SKM-1 (cell line): ENCODE measurements around the gene AARS2.
"Not testable (repeated sequence)": the region's sequence is repeated elsewhere in the genome, so short reads cannot be mapped to it uniquely, and the experiment has no call there.

Experiments used
- DNase-seq: peaks from one replicate; lab custom pipeline; 2025; ENCODE audit not compliant: unreplicated experiment; lab: John Stamatoyannopoulos, UW

AARS2 gene

GRCh38 chr6:44312901-44313788 is at the start of gene AARS2:
TSS of gene AARS2 (minus strand) at chr6:44313347. CDS start at chr6:44313323, 24 bp downstream.
- peak; percentile 75 for DNase-seq

- no peak for DNase-seq
Observed at GRCh38 chr6:44361947-44362346, 48.8 kb upstream of the AARS2 start.

DNA sequence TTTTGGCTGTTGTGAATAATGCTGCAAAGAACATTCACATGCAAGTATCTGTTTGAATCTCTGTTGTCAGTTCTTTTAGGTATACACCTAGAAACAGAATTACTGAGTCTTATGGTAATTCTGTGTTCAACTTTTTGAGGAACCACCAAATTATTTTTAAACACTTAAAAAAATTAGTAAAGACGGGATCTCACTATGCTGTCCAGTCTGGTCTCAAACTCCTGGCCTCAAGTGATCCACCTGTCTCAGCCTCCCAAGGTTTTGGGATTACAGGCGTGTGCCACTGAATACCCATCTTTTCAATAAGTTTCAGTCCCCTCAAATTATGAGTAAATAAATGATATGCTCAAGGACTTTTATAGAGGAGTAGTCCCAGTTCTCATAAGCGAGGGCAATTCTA is 46.8 kb upstream of the AARS2 start:
- DNase-seq: no peak

GRCh38 chr6:44356487-44356886 is 43.3 kb upstream of the AARS2 start:
- DNase-seq: no peak

DNA sequence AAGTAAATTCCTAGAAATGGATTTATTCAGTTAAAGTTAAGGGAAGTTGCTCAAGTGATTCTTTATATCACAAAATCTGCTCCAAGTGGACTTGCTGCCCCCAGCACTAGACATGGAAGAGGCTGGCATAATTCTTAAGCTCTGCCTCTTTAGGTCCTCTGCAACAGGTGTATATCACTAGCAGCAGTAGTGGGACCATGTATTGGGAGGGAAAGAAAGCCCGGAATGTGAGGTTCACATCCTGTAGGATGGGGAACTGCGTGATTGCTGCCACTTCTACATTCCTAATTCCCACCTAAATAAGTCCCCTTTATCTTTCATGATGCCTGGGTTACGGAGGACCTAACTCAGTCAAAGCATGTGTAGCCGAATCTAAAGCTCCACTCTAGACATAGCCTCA is 42.5 kb upstream of the AARS2 start:
- no peak for DNase-seq

- DNase-seq: no peak
Observed at GRCh38 chr6:44353336-44353735, 40.2 kb upstream of the AARS2 start.

DNA sequence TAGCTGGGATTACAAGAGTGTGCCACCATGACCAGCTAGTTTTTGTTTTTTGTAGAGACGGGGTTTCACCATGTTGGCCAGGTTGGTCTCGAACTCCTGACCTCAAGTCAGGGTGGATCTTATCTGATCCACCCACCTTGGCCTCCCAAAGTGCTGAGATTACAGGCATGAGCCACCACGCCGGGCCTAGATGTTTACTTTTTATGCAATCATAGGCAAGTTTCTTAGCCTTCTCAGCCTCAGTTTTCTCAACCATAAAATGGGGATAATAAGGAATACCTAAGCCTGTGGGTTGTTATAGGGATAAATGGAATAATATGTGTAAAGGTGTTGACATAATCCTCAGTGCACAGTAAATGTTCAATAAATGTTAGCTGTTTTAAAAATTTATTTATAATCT is 39.1 kb upstream of the AARS2 start:
- no peak for DNase-seq

DNA sequence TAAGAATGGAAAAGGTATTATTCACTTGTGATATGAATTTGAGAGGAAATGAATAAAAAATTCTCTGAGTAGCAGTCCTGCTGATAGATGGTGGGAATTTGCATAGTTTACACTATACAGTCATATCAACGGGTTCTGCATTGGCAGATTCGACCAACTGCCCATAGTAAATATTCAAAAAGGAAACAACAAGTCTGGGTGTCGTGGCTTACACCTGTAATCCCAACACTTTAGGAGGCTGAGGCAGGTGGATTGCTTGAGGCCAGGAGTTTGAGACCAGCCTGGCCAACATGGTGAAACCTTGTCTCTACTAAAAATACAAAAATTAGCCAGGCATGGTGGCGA is 37.5 kb upstream of the AARS2 start:
- not testable (repeated sequence) for DNase-seq

DNA sequence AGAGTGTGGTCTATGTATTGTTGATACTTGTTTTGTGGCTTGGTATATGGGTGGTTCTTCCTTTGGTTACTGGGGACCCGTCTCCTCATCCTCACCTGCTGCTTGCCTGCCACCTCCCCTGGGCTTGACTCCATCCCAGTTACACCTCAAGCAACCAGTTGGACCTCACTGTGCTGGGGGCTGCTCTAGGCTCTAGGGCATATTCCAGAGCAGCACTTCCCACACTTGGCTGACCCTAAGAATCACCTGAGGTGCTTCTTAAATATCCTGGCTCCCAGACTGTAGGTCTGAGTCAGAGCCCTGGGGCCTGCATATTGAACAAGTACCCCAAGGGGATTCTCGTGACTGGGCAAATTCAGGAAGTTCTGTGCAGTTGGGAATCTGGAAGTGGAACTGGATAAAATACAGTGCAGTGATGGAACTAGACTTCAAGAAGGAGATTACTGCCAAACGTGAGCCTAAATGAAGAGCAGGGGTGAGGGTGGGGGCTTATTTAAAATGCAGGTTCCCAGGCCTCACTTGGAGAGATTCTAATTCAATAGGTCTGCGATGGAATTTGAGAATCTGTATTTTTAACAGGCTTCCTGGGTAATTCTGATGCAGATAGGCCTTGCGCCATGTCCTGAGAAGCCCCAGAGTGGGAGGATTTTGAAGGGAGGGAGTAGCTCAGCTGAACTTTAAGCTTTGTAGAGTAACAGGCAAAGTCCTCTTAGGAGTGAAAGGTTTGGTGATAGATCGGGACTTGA is 36.9 kb upstream of the AARS2 start:
- no peak for DNase-seq

DNA sequence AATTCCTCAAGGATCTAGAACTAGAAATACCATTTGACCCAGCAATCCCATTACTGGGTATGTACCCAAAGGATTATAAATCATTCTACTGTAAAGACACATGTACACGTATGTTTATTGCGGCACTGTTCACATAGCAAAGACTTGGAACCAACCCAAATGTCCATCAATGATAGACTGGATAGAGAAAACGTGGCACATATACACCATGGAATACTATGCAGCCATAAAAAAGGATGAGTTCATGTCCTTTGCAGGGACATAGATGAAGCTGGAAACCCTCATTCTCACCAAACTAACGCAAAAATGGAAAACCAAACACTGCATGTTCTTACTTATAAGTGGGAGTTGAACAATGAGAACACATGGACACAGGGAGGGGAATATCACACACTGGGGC is 33.7 kb upstream of the AARS2 start:
- DNase-seq: not testable (repeated sequence)

DNA sequence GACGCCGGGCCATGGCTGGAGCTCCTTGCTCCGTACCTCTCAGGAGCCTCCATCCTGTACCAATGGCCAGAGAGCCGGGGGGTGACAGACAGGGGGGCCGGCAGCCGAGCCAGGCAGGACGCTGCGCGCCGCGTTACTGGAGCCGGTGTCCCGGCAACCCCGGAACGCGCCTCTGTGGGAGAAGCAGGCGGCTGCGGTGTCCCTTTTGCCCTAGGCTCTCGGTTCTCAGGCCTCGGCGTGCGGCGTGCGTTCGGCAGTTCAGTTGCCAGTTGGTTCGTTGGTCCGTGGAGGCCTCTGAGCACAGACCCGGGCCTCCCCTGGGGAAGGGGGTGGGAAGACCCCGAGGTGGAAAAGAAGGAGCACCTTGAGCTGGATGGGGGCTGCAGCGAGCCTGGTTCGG is 29.3 kb upstream of the AARS2 start, which contains the start of gene SPATS1:
Gene SPATS1 (plus strand): TSS at position 162 of the 400 bp plus-strand sequence. CDS start 446 bp downstream, outside the sequence.
- no peak for DNase-seq

DNA sequence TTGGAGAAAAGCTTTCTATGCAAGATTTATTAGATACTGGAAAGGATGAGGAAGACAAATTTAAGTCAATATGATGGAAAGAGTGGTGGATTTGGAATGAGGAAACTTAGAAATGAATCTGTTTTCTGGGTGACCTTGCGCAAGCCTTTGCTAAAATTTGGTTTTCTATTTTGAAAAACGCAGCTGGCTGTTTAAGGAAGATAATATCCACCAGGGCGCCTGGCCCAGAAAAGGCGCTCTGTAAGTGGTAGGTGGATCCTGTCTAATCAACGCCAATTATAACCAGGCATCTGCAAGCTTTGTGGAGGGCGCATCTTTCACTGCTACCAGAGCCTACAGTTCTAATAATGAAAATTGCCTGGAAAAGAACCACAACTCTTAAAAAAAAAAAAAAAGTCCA is 28.9 kb upstream of the AARS2 start:
- DNase-seq: peak; percentile 13

GRCh38 chr6:44341095-44341890 is 28.1 kb upstream of the AARS2 start:
- no peak for DNase-seq

DNA sequence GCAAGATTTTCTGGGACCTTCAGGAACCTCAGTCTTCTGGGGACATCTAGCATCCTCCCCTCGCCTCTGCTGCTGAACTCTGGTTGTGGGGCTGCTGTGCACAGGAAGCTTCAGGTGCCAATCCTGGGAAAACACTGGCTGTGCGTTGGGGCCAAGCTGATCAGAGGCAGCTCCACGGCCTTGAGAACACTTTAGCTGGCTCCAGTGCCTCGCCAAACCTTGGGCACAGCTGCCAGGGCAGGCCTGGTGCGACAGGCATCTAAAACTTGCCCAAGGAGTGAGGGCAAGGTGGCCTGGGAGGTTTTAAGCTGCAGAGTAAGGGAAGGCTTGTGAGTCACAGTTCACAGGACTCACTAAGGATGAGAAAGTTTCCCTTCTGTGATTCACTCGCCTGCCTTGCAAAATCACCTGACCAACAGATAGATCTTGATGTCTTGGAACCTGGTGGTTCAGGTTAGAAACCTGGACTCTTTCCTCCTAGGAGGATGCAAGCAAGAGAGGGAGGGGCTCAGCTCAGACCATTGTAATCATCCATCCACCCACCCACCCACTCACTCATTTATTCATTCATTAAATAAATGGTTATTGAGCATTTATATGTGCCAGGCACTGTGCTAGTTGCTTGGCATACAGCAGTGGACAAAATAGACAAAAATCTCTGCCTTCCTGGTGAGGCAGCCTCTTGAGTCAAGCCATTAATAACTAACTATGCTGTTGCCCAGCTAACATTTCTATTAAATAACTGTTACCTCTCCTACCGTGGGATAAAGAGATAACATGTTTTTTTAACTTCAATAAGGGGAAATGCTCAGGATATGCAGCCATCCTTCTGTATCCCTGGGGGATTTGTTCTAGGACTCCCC is 26.8 kb upstream of the AARS2 start:
- DNase-seq: no peak

DNA sequence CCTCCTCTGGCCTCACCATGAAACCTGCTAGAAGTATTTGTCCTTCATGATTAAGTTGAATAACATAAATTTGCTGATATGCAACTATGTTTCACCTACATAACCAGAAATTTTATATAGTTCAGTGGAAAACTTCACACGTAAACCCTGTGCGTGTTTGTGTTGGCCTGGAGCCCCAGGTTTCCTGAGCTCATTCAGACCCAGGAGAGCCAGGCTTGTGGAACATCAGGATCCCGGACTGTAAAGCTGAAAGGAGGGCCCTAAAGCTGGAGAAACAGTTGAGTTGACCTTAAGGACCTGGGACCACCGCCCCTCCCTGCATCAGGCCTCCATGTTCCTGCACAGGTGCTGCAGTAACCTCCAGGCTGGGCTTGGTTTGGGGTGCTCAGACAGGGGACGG is 26.2 kb upstream of the AARS2 start:
- DNase-seq: no peak

GRCh38 chr6:44338228-44339122 is 25.3 kb upstream of the AARS2 start:
- DNase-seq: peak; percentile 87

- DNase-seq: no peak
Observed at GRCh38 chr6:44335631-44336030, 22.5 kb upstream of the AARS2 start.

DNA sequence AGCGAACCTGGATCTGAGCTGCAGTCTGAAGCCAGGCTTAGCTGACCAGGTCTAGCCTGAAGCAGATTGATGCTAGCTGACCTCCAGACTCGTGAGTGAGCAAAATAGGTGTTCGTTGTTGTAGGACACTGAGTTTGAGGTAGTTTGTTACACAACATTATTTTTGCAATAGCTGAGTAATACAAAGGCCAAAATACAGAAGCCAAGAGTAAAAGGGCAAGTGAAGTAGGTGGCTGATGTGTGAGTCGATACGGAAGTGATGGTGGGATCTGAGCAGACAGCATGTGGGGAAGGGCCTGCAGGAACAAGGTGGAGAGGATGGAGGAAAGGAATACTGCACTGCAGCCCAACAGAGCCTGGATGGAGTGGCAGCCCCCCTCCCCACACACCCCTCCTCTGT is 20.8 kb upstream of the AARS2 start:
- DNase-seq: peak; percentile 74

DNA sequence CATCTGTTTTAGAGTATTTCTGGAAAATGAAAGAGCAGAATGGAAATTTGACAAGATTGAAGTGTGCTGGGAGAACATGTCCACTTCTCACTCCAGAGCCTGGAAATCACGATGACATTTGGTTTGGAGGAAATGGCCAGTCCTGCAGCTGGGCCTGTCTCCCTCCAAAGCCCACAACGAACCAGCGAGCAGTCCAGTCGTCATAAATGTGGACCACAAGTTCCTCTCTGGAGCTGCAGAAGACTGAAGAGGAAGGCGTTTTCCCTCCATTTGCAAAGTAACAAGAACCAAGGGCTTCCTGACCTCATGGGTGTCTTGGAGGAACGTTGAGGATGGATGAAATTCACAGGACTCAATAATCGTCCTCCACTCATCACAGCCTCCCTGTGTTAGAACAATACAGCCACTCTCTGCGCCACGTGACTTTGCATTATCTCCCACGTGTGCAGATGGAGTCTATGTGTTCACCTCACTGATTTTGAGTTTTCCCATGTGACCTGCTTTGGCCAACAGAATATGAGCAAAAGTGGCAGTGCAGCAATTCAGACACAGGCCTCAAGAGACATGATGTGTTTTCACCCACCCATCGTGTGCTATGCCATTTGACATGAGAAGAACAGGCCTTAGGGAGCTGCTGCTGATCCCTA is 20.2 kb upstream of the AARS2 start:
- DNase-seq: no peak
